Keratinocyte (primary cell): ENCODE measurements around the gene GNG13. TPM values are rescaled to one million over a fixed set of nuclear protein-coding genes. Genes with fewer than 3 reads are reported as not detected.
"Not testable (repeated sequence)": the region's sequence is repeated elsewhere in the genome, so short reads cannot be mapped to it uniquely, and the experiment has no call there.

Source experiments
- DNase-seq: peaks from one replicate; pipeline ENCODE4 v3.0.0-alpha.2; 2011; ENCODE audit warnings: low read depth, missing footprints, low spot score
- FAIRE-seq: peaks from 2 replicates; lab custom pipeline; 2011; peaks lifted over from hg19 to GRCh38; lab: Jason Lieb, UNC
- H2AFZ ChIP-seq: 2 replicates; pipeline ENCODE4 v1.6.0; 2012; ENCODE audit warnings: low read length, control low read depth, inconsistent platforms; ENCODE audit not compliant: control insufficient read depth
- H3K27ac ChIP-seq: 2 replicates; pipeline ENCODE4 v1.5.1; 2011; ENCODE audit warnings: low read length; ENCODE audit not compliant: control insufficient read depth, insufficient read depth
- H3K27me3 ChIP-seq: 3 replicates; pipeline ENCODE4 v1.6.0; 2011; ENCODE audit warnings: low read length; ENCODE audit not compliant: control insufficient read depth, insufficient read depth; ENCODE audit errors: extremely low read depth
- H3K36me3 ChIP-seq, 2 experiments: 2 replicates in 1 of 2; 3 replicates in 1 of 2; pipeline ENCODE4 v1.5.1; 2011; ENCODE audit warnings: low read length in 2 of 2, mild to moderate bottlenecking in 1 of 2; ENCODE audit not compliant: control insufficient read depth in 2 of 2, insufficient read depth in 2 of 2; ENCODE audit errors: extremely low read depth in 1 of 2
- H3K4me1 ChIP-seq: 3 replicates; pipeline ENCODE4 v1.5.1; 2011; ENCODE audit warnings: low read length; ENCODE audit not compliant: control insufficient read depth, insufficient read depth; ENCODE audit errors: extremely low read depth
- H3K4me2 ChIP-seq: 3 replicates; pipeline ENCODE4 v1.6.0; 2011; ENCODE audit warnings: low read depth, low read length; ENCODE audit not compliant: control insufficient read depth, insufficient read depth; ENCODE audit errors: extremely low read depth
- H3K4me3 ChIP-seq, 3 experiments: fragments of 200-600 bp in 1 of 3; sonication (generic) in 1 of 3; 2 replicates in 2 of 3; 3 replicates in 1 of 3; pipeline ENCODE4 v1.5.1; 2011 to 2016; ENCODE audit warnings: low read length in 3 of 3, mild to moderate bottlenecking in 3 of 3, control low read depth in 2 of 3, inconsistent platforms in 1 of 3, low read depth in 1 of 3, mixed read lengths in 1 of 3, mixed run types in 1 of 3, moderate library complexity in 1 of 3; ENCODE audit not compliant: control insufficient read depth in 2 of 3, insufficient read depth in 2 of 3; ENCODE audit errors: extremely low read depth in 1 of 3
- H3K79me2 ChIP-seq: 2 replicates; pipeline ENCODE4 v1.6.0; 2012; ENCODE audit warnings: low read length; ENCODE audit not compliant: control insufficient read depth, insufficient read depth
- H3K9ac ChIP-seq: 3 replicates; pipeline ENCODE4 v1.6.0; 2011; ENCODE audit warnings: low read length; ENCODE audit not compliant: control insufficient read depth, insufficient read depth; ENCODE audit errors: extremely low read depth
- H3K9me1 ChIP-seq: 3 replicates; pipeline ENCODE4 v1.6.0; 2011; ENCODE audit warnings: low read length; ENCODE audit not compliant: control insufficient read depth, insufficient read depth; ENCODE audit errors: extremely low read depth
- H3K9me3 ChIP-seq: 2 replicates; pipeline ENCODE4 v1.5.1; 2012; ENCODE audit warnings: low read depth, low read length; ENCODE audit not compliant: control insufficient read depth
- H4K20me1 ChIP-seq: 3 replicates; pipeline ENCODE4 v1.6.0; 2011; ENCODE audit warnings: low read length; ENCODE audit not compliant: control insufficient read depth, insufficient read depth; ENCODE audit errors: extremely low read depth
- CTCF ChIP-seq, 3 experiments: IDR thresholded peaks in 1 of 3; conservative IDR thresholded peaks in 1 of 3; optimal IDR thresholded peaks in 1 of 3; 2 replicates in 2 of 3; 3 replicates in 1 of 3; pipeline versions ENCODE3 to v1.5.1; 2011; ENCODE audit warnings: low read length in 3 of 3, mild to moderate bottlenecking in 3 of 3, moderate library complexity in 2 of 3, control low read depth in 1 of 3, inconsistent platforms in 1 of 3; ENCODE audit not compliant: insufficient read depth in 2 of 3; ENCODE audit errors: extremely low read depth in 1 of 3
- EZH2 ChIP-seq: IDR thresholded peaks from one replicate; pipeline ENCODE4 v1.6.1; 2012; ENCODE audit warnings: inconsistent platforms, mild to moderate bottlenecking, low read length, moderate library complexity
- dilution Hi-C: fragments of 300-500 bp; cut with MboI; formaldehyde crosslinking; loops from one replicate; pipeline ENCODE4 v1.7.0; 2020; ENCODE audit warnings: low sequenced_read_pairs; ENCODE audit not compliant: extremely low pct_ligation_motif_present
- polyA plus RNA-seq, 5 experiments: library from polyadenylated mRNA; depleted of rRNA in 3 of 5; stranded (reverse) in 3 of 5; stranded (forward) in 1 of 5; unstranded in 1 of 5; fragments of >200 nt; gene quantifications; 1 replicate in 1 of 5; 2 replicates in 3 of 5; 3 replicates in 1 of 5; pipeline versions ENCODE4 v1.2.1 to v1.2.3, GENCODE V29; 2011 to 2012; ENCODE audit warnings: missing spikeins in 2 of 5, low read depth in 1 of 5, low replicate concordance in 1 of 5

GNG13 gene
- polyA plus RNA-seq, 1 donor (not counting 4 experiments of a cell fraction or from before 2014, with no cell fraction given) = not detected

GRCh38 chr16:820748-821147 lies 20.2 kb upstream of the GNG13 start:
- no peak overlapping the region for H3K4me2 ChIP-seq
- no peaks in the 10 kb centered on the region for H3K9me1 ChIP-seq
- H3K4me3 ChIP-seq = no peak overlapping the region
- H2AFZ ChIP-seq = no peak overlapping the region
- H3K36me3 ChIP-seq = no peaks in the 10 kb centered on the region
- no peaks in the 10 kb centered on the region for H4K20me1 ChIP-seq
- no peak overlapping the region for H3K27ac ChIP-seq
- H3K9me3 ChIP-seq = no peaks in the 10 kb centered on the region
- FAIRE-seq = no peak
- dilution Hi-C loops = no loop called here
- H3K4me1 ChIP-seq = no peaks in the 10 kb centered on the region
- H3K9ac ChIP-seq = no peak overlapping the region
- no peaks in the 10 kb centered on the region for H3K79me2 ChIP-seq
- peaks cover 28% of the 10 kb centered on the region for H3K27me3 ChIP-seq
- no peak for DNase-seq
- TF ChIP-seq CTCF (optimal IDR thresholded peaks at IDR 0.05 in 1 of 3, IDR thresholded peaks at IDR 0.05 in 1 of 3, conservative IDR thresholded peaks at IDR 0.05 in 1 of 3; ENCODE audit: extremely low read depth in 1 of 3, insufficient read depth in 2 of 3, low read length in 3 of 3) = no peak
- no peak for TF ChIP-seq EZH2

GRCh38 chr16:820044-820408 lies 19.5 kb upstream of the GNG13 start:
- FAIRE-seq, H3K36me3 ChIP-seq, H3K4me2 ChIP-seq, H3K4me1 ChIP-seq, H4K20me1 ChIP-seq, H3K9ac ChIP-seq, H2AFZ ChIP-seq, H3K9me1 ChIP-seq, H3K79me2 ChIP-seq, DNase-seq, H3K4me3 ChIP-seq, H3K27ac ChIP-seq, dilution Hi-C loops, H3K9me3 ChIP-seq: not testable (repeated sequence)
- peaks cover 20% of the 10 kb centered on the region for H3K27me3 ChIP-seq

GRCh38 chr16:819336-820043 lies 19.0 kb upstream of the GNG13 start:
- Histone ChIP-seq H3K4me2 (no peak overlapping the region), H3K79me2 (no peaks in the 10 kb centered on the region), H3K27ac (no peak overlapping the region), H4K20me1 (no peaks in the 10 kb centered on the region), H3K4me1 (no peaks in the 10 kb centered on the region), H2AFZ (no peak overlapping the region), H3K9ac (no peak overlapping the region), H3K27me3 (peaks cover 17% of the 10 kb centered on the region), H3K4me3 (no peak overlapping the region), H3K9me1 (no peaks in the 10 kb centered on the region), H3K9me3 (no peaks in the 10 kb centered on the region), H3K36me3 (no peaks in the 10 kb centered on the region)
- no peak for FAIRE-seq
- dilution Hi-C loops = no loop called here
- DNase-seq = no peak
- TF ChIP-seq EZH2 = no peak
- no peak for TF ChIP-seq CTCF (optimal IDR thresholded peaks at IDR 0.05 in 1 of 3, IDR thresholded peaks at IDR 0.05 in 1 of 3, conservative IDR thresholded peaks at IDR 0.05 in 1 of 3; ENCODE audit: extremely low read depth in 1 of 3, insufficient read depth in 2 of 3, low read length in 3 of 3)
